GM19193 (cell line): ENCODE measurements around the gene TMEM131.

Experiments
- POLR2A ChIP-seq: IDR thresholded peaks from 4 replicates; pipeline ENCODE4 v1.6.1; 2011; ENCODE audit not compliant: insufficient read depth, insufficient read length; ENCODE audit errors: extremely low read depth

The TMEM131 gene

DNA sequence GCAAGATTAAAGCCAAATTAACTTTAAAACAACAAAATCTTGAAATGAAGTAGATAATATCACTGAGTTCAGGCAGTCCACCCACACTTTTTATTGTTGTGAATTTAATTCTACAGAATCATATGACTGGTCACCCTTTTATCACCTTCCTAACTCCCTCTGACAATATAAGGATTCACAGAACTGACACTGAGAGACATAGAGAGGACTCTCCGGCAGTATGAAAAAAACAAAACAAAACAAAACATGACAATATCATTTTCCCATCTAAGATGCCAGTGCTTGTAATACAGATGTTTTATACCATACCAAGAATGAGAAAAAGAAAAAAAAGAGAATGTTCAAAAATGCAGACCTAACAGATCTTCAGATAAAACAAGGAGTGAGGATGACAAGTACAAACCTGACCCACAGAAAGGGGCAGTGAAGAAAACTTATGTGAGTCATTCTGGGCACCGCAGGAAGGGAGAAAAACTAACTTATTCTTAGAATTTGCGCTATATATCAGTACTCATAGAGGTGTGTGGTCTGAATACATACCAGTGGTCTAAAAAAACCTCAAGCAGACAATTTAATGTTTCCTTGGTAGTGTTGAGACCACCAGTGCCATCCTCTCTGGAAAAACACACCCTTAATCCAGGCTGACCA is 145.7 kb downstream of the TMEM131 start:
- TF ChIP-seq POLR2A: no peak

DNA sequence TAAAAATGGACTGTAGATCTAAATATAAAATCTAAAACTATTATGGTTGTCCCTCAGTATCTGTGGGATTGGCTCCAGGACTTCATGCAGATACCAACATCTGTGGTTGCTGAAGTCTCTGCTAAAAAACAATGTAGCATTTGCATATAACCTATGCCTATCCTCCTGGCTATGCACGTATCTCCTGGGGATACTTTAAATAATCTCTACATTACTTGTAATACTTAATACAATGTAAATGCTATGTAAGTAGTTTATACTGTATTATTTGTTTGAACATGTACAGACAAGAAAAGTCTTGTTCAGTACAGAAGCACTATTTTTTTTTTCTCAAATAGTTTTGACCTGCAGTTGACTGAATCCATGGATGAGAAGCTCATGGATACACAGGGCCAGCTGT is 147.4 kb downstream of the TMEM131 start:
- no peak for TF ChIP-seq POLR2A

DNA sequence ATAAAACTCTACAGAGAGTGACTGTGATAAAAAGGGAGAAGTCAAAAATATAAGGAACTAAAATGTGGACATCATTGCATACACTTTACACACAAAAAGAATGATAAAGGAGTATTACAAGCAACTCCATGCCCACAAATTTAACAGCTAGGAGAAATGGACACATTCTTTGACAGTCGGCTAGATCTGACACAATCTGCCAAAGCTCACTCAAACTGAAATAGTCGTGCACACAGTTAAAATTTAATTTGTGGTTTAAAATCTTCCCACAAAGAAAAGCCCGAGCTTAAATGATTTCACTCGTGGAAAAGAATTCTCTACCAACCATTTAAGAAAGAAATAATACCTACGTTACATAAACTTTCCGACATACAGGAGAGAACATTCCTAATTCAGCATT is 149.9 kb downstream of the TMEM131 start:
- TF ChIP-seq POLR2A: no peak

DNA sequence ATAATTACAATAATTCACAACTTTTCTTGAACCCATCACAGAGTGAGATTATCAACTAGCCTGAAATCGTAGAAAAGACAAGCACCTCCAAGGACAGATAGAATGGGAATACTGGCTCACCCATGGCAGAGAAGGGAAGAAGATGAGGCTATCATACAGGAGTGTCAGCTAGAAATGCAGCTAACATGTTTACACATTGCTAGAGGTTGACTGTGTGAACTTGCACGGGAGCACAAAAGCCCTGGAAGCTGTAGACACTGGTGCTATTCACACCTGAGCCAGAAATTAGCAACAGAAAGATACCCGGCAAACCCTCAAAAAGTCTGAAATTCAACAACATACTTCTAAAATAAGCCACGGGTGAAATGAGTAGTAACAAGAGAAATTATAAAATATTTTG is 150.6 kb downstream of the TMEM131 start:
- no peak for TF ChIP-seq POLR2A

DNA sequence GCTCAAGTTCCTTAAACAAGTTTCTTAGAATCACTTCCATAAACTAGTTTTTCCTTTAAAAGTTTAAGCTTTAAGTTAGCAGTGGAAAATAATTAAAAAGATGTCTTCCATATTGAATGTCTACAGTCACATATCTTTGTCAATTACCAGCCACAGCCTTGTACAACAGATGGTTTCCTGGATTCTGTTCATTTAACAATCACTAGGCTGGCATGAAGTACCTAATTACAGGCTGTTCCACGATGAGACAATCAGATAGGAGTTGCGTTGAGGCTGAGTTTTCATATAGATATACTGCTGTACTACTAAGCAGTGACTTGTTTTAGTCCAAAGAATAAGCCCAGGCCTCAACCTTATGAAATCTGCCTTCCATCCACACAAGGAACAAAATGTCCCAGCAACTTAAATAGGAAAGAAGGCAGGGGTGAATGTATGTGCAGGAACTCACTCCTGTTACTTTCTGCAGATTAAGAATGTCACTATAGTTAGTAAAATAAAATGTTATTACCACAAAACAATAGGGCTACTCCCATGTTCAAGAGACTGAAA is 151.4 kb downstream of the TMEM131 start:
- TF ChIP-seq POLR2A: no peak

DNA sequence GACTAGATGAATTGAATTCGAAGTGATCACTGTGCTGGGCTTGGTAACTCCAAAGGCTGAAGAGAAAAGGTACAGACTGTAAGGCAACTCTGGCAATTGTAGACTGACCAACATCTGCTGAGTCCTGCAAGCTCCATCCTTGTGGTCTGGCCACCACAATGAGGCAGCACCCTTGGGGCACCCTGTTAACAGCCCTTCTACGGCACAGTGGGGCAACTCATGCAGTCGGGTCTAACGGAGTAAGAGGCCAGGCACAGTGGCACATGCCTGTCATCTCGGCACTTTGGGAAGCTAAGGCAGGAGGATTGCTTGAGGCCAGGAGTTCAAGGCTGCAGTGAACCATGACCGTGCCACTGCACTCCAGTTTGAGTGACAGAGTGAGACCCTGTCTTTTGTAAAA is 155.6 kb downstream of the TMEM131 start:
- no peak for TF ChIP-seq POLR2A

DNA sequence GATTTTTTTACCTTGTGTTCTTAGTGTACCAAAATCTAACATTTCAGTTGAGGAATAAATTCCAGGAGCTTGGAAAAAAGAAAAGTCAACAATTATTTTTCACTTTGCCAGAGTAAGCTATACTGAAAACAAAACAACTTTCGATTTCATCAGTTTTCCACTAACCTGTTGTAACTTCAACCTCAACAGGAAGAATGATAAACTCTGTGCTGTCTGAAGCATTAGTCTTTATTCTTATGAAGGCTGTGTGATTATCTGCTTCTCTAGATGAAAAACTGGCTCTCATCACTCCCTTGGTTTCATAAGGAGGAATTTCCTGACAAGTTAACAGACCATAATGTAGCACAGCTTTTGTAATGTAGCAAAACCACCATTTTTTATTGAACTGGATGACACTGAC is 161.1 kb downstream of the TMEM131 start:
- TF ChIP-seq POLR2A: no peak

DNA sequence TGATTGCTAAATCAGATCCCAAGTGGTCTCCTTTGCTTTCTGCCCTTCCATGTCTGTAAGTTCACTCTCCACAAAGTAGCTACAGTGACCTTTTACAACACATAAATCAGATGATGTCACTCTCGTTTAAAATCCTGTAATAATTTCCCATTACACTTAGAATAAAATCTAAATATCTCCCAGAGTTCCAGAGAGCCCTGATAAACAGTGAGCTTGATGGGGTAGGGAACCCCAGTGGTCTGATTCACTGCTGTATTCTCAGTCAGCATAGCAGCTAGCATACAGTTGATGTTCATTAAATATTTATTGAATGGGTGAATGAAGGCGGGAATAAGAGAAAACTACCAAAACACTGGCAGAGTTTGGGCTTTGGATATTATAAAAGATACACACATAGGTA is 164.6 kb downstream of the TMEM131 start:
- no peak for TF ChIP-seq POLR2A

DNA sequence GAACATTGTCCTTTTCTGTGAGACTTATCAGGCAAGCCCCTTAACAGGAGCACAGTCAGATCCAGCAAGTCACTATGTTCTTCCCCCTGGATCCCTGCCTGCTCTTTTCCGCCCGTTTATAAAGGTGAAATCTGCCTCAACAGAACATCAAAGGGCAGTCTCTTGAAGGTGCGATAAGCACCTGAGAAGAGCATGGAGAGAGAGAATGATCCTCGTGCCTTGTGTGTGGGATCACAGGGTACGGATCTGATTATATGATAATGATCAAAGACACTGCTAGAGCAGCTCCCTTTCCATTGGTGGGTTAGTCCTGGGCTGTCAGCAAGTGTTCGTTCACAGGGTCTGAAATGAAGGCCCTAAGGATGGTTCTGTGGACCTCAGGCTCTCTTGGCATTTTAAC is 176.0 kb downstream of the TMEM131 start:
- no peak for TF ChIP-seq POLR2A

DNA sequence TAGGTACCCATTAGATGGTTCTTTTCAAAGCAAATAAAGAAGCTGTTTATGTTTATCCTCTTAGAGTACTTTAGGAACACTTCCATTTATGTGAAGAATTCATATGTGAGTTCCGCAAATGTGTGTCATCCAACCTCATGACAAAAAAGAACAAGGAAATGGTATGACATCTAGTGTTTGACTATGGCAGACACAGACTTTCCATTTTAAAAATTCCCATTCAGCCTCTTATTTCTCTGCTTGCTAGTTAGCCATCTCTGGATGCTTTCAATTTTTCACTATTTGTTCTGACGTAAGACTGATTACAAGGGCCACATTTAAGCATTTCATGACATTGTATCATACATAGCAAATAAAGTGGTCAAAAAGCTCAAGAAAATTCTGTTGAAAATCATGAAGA is 179.3 kb downstream of the TMEM131 start:
- TF ChIP-seq POLR2A: no peak

DNA sequence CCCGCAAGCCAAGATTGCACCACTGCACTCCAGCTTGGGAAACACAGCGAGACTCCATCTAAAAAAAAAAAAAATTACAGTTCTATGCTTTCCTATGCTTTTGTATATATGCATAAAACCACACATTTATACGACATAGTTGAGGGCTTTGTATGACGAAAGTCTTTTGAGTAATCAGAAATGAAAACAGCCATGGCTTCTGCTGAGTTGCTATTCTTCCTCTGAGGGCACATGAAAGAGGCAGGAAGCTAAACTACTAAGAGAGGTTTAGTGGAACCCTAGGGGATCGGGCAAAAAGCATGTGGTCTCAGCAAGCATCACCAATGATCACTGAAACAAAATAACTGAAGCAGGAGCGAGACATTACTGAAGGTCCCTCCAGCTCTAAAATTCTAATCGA is 182.8 kb downstream of the TMEM131 start:
- TF ChIP-seq POLR2A: no peak

DNA sequence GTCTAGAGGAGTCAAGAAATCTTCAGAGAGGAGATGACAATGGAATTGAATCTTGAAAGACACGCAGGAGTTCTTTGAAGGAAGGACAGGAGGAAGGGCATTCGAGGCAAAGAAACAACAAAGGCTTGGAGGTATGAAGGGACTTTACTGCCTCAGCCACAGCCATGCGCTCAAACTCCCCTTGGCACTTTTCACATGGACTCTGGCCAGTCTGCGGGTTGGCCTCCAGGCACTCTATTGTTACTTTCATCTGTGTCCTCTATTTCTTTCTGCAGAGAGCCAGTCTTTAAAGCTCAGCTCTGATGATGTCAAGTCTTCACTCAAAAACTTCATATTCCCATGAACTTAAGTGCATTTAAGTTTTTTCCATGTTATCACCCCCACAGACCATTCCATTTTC is 186.9 kb downstream of the TMEM131 start:
- no peak for TF ChIP-seq POLR2A

DNA sequence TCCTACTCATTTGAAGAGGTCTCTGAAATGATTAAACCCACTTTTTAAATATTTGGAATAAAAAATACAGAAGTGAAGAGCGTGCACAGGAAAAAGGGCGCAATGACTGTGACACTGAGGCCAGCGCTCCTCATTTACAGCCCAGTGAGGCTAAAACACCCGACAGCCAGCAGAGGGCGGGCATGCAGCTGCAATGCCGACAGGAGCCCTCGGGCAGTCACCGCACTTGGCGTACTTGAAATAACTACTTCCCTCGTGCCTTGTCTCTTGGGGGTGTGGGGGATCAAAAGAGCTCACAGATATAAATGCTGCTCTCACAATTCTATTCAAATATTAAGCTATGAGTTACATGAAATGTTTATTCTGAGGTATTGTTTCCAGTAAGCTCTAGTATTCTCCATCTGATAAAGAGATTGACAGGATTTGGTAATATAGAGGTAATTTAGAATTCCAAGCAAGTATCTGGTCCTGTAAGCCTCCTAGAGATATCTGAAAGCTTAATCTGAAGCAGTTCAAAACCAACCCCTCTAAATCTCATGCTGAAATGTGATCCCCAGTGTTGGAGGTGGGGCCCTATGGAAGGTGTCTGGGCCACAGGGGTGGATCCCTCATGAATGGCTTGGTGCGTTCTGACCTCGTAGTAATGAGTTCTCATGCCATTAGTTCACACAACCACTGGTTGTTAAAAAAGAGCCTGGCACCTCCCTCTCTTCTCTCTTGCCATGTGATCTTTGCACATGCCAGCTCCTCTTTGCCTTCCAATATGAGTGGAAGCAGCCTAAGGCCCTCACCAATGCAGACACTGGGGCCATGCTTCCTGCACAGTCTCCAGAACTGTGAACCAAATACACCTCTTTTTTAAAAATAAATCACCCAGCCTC is 188.8 kb downstream of the TMEM131 start:
- TF ChIP-seq POLR2A: no peak

DNA sequence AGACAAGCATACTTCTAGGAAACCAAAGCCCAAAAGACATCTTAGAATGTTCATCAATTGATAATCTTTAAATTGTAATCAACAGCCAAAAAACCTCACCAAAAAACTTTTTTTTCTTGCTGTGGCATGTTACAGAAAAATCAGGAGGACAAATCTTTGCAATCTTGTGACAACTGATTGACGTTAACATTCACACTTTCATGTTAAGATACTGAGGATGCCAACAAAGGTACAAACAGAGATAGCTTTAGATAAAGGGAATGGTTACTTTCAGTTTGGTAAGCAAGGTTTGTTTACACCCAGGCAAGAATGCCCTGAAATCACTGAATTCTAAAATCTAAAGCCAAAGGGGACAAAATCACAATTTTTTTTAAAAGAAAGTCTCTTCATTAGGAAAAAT is 190.0 kb downstream of the TMEM131 start:
- TF ChIP-seq POLR2A: no peak

DNA sequence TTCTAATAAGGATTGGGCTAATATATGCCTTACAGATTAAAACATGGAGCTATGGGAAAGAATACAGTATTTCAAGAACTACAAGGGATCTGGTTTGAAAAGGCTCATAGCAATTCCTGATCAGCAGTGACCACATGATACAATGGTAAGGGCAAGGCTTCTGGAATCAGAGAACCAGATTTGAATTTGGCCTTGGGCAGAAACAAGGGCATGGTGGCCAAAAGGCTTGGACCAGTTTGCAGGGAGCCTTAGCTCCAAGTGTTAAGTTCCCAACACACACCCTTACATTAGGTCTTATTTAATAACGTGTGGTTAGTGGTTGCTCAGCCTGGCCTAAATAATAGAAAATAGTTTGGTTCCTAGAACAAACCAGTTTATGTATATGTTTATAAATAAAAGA is 194.7 kb downstream of the TMEM131 start:
- TF ChIP-seq POLR2A: no peak

DNA sequence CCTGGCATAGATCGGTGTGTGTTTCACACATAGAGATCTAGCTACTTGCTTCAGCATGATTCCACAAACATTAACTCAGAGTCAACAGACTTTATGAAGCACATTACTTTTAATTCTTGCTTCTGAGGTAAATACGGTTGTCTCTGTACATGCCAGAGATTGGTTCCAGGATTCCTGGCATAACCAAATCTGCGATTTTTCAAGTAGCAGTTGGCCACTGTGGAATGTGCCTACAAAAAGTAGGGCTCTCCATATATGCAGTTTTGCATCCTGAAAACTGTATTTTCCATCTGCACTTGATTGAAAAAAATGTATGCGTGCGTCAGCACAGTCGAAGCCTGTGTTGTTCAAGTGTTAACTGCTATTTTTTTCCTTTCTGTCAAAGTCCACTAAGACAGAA is 197.3 kb downstream of the TMEM131 start:
- no peak for TF ChIP-seq POLR2A
